ENCODE measurements around the gene COMMD1. TPM values are rescaled to one million over a fixed set of nuclear protein-coding genes. Genes with fewer than 3 reads are reported as not detected.
"Not testable (repeated sequence)": the region's sequence is repeated elsewhere in the genome, so short reads cannot be mapped to it uniquely, and the experiment has no call there.

The COMMD1 gene
- total and polyA plus RNA-seq, 2 donors (not counting 1 experiment from before 2014, with no cell fraction given): 38.6 to 49.3 TPM

DNA sequence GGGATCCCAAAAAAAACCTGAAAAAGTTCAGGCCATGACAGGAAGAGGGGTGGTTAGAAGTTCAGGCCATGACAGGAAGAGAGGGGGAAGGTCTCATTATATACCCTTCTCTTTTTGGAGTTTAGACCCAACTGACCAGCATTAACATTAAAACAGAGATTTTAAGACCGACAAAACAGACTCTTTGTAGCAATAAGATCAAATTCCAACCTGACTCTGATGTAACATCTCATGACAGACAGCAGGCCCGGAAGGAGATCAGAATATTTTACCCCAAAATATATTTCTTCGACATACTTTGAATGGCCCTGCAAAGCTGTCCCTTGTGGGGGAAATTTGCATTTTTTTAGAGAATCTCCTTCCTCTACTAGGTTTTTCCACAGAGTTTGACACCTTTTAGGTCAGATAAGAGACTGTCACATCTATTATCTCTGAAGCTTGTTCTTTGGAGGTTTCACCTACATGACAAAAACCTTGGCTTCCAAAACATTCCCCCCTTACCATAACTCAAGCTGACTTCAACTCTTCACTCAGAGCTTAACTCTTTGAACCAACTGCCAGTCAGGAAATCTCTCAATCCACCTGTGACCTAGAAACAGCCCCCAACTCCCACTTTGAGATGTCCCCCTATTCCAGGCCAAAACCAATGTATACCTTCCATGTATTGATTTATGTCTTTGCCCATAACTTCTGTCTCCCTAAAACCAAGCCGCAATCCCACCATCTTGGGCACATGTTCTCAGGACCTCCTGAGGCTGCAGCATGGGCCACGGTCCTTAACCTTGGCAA lies 239.4 kb downstream of the COMMD1 start:
- Histone ChIP-seq H3K36me3 (ENCODE audit: control insufficient read depth, insufficient read depth, low read length) (no peaks in the 10 kb centered on the region), H3K27ac (ENCODE audit: insufficient read depth, low read length) (no peak overlapping the region)
- TF ChIP-seq, protein P1, sequence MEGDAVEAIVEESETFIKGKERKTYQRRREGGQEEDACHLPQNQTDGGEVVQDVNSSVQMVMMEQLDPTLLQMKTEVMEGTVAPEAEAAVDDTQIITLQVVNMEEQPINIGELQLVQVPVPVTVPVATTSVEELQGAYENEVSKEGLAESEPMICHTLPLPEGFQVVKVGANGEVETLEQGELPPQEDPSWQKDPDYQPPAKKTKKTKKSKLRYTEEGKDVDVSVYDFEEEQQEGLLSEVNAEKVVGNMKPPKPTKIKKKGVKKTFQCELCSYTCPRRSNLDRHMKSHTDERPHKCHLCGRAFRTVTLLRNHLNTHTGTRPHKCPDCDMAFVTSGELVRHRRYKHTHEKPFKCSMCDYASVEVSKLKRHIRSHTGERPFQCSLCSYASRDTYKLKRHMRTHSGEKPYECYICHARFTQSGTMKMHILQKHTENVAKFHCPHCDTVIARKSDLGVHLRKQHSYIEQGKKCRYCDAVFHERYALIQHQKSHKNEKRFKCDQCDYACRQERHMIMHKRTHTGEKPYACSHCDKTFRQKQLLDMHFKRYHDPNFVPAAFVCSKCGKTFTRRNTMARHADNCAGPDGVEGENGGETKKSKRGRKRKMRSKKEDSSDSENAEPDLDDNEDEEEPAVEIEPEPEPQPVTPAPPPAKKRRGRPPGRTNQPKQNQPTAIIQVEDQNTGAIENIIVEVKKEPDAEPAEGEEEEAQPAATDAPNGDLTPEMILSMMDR (conservative IDR thresholded peaks at IDR 0.05 in 1 of 2, IDR thresholded peaks at IDR 0.05 in 1 of 2; ENCODE audit: low read depth in 1 of 2, low read length in 2 of 2): no peak
- TF ChIP-seq EZH2 (IDR thresholded peaks at IDR 0.05; ENCODE audit: low read length, missing control alignments): no peak

DNA sequence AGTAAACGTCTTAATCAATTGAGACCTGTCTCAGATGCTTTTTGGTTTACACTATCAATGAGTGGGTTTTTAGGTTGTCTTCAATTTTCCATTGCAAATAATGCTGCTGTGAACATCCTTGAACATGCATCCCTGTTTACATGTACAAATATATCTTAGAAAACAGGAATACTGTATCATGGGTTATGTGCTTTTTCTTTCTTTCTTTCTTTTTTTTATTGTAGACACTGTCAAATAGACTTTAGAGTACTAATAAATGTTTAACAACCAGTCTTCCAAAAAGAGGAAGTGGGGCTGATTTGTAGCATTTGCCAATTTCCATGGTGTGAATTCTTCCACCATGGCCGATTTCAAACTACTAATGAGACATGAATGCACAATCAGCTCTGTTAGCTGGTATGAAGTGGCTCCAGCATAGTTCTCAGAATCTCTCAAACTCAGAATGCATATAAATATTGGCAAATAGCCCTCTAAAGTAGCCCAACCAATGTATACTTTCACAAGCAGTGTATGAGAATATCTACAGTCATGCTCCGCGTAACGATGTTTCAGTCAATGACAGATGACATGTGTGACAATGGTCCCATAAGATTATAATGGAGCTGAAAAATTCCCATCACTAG lies 240.1 kb downstream of the COMMD1 start:
- Histone ChIP-seq H3K9me3 (ENCODE audit: control insufficient read depth, insufficient read depth, low read depth, low read length) (no peaks in the 10 kb centered on the region), H3K4me3 (replicated peaks in 1 of 4; ENCODE audit: control extremely low read depth in 1 of 4, insufficient read depth in 1 of 4, low read depth in 3 of 4, low read length in 4 of 4) (no peak overlapping the region), H4K20me1 (ENCODE audit: control insufficient read depth, extremely low read depth, insufficient read depth, low read length) (no peaks in the 10 kb centered on the region), H3K4me2 (ENCODE audit: extremely low read depth, insufficient read depth, low read length) (no peak overlapping the region), H3K79me2 (ENCODE audit: control insufficient read depth, insufficient read depth, low read length) (no peaks in the 10 kb centered on the region), H3K9ac (ENCODE audit: insufficient read depth, low read length) (no peak overlapping the region), H3K36me3 (ENCODE audit: control insufficient read depth, insufficient read depth, low read length) (no peaks in the 10 kb centered on the region), H3K27ac (ENCODE audit: insufficient read depth, low read length) (no peak overlapping the region), H3K4me1 (ENCODE audit: control insufficient read depth, extremely low read depth, insufficient read depth, low read length) (no peaks in the 10 kb centered on the region), H2AFZ (ENCODE audit: low read length) (no peak overlapping the region), H3K27me3 (ENCODE audit: control insufficient read depth, insufficient read depth, low read length) (no peaks in the 10 kb centered on the region)
- TF ChIP-seq EZH2 (IDR thresholded peaks at IDR 0.05; ENCODE audit: low read length, missing control alignments): no peak
- TF ChIP-seq, protein P1 (conservative IDR thresholded peaks at IDR 0.05 in 1 of 2, IDR thresholded peaks at IDR 0.05 in 1 of 2; ENCODE audit: low read depth in 1 of 2, low read length in 2 of 2): no peak
- no peak for DNase-seq (ENCODE audit: low read depth in 2 of 2)

More for the DNA sequence above, 239.4 kb downstream of the COMMD1 start:
- DNase-seq (ENCODE audit: low read depth in 2 of 2): no peak
- no peak overlapping the region for H2AFZ ChIP-seq (ENCODE audit: low read length)
- H3K4me2 ChIP-seq (ENCODE audit: extremely low read depth, insufficient read depth, low read length): no peak overlapping the region
- no peaks in the 10 kb centered on the region for H3K4me1 ChIP-seq (ENCODE audit: control insufficient read depth, extremely low read depth, insufficient read depth, low read length)
- no peaks in the 10 kb centered on the region for H3K27me3 ChIP-seq (ENCODE audit: control insufficient read depth, insufficient read depth, low read length)
- no peak overlapping the region for H3K9ac ChIP-seq (ENCODE audit: insufficient read depth, low read length)
- H3K79me2 ChIP-seq (ENCODE audit: control insufficient read depth, insufficient read depth, low read length): no peaks in the 10 kb centered on the region
- no peaks in the 10 kb centered on the region for H4K20me1 ChIP-seq (ENCODE audit: control insufficient read depth, extremely low read depth, insufficient read depth, low read length)
- H3K4me3 ChIP-seq (replicated peaks in 1 of 4; ENCODE audit: control extremely low read depth in 1 of 4, insufficient read depth in 1 of 4, low read depth in 3 of 4, low read length in 4 of 4): no peak overlapping the region
- no peaks in the 10 kb centered on the region for H3K9me3 ChIP-seq (ENCODE audit: control insufficient read depth, insufficient read depth, low read depth, low read length)

DNA sequence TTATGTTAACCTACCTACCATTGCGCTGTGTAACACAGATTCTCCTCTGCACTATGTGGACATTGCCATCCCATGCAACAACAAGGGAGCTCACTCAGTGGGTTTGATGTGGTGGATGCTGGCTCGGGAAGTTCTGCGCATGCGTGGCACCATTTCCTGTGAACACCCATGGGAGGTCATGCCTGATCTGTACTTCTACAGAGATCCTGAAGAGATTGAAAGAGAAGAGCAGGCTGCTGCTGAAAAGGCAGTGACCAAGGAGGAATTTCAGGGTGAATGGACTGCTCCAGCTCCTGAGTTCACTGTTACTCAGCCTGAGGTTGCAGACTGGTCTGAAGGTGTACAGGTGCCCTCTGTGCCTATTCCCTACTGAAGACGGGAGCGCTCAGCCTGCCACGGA lies 241.3 kb downstream of the COMMD1 start:
- H3K4me1 ChIP-seq (ENCODE audit: control insufficient read depth, extremely low read depth, insufficient read depth, low read length); H3K4me3 ChIP-seq (replicated peaks in 1 of 4; ENCODE audit: control extremely low read depth in 1 of 4, insufficient read depth in 1 of 4, low read depth in 3 of 4, low read length in 4 of 4); H2AFZ ChIP-seq (ENCODE audit: low read length); H3K9ac ChIP-seq (ENCODE audit: insufficient read depth, low read length); H3K36me3 ChIP-seq (ENCODE audit: control insufficient read depth, insufficient read depth, low read length); DNase-seq (ENCODE audit: low read depth in 2 of 2); H3K4me2 ChIP-seq (ENCODE audit: extremely low read depth, insufficient read depth, low read length); H3K27me3 ChIP-seq (ENCODE audit: control insufficient read depth, insufficient read depth, low read length); H4K20me1 ChIP-seq (ENCODE audit: control insufficient read depth, extremely low read depth, insufficient read depth, low read length); H3K9me3 ChIP-seq (ENCODE audit: control insufficient read depth, insufficient read depth, low read depth, low read length); H3K27ac ChIP-seq (ENCODE audit: insufficient read depth, low read length); H3K79me2 ChIP-seq (ENCODE audit: control insufficient read depth, insufficient read depth, low read length): not testable (repeated sequence)
